A549 (cell line): Measurements from ENCODE around the gene ZIC1. TPM values are rescaled to one million over a fixed set of nuclear protein-coding genes. Genes with fewer than 3 reads are reported as not detected.

Experiments
- ATAC-seq, 2 experiments: fragments of 200-7000 bp in 1 of 2; fragments of >200 bp in 1 of 2; cut with Nextera tagmentation in 1 of 2; cut with Tn5 transposase in 1 of 2; 3 replicates each; pipeline versions ENCODE4 v1.8.0 to v1.9.1; 2018 to 2020; ENCODE audit warnings: mild to moderate bottlenecking in 1 of 2, moderate library complexity in 1 of 2
- CTCF ChIA-PET: fragments of 300-600 bp; sonication (Branson Sonifier 250); formaldehyde crosslinking; extraction: SDS; loops from one replicate; lab custom pipeline; 2021; ENCODE audit warnings: antibody characterized with exemption, inconsistent platforms; lab: Yijun Ruan, JAX
- POLR2A ChIA-PET: fragments of 350-600 bp; formaldehyde crosslinking; extraction: SDS; loops from one replicate; lab custom pipeline; 2021; ENCODE audit warnings: antibody characterized with exemption, inconsistent platforms; lab: Yijun Ruan, JAX
- DNase-seq, 2 experiments: peaks; one replicate each; pipeline versions ENCODE4 v3.0.0 to v3.0.0-alpha.2; 2011 to 2016; ENCODE audit warnings: low read depth in 1 of 2, low spot score in 1 of 2
- FAIRE-seq: peaks from 2 replicates; lab custom pipeline; 2011; peaks lifted over from hg19 to GRCh38; lab: Jason Lieb, UNC
- H3K27ac ChIP-seq, 2 experiments: fragments of >200 bp; sonication (Bioruptor Twin); formaldehyde crosslinking; 3 replicates each; pipeline ENCODE4 v1.5.1; 2016 to 2017
- H3K4me1 ChIP-seq: fragments of >200 bp; sonication (Bioruptor Twin); formaldehyde crosslinking; 3 replicates; pipeline ENCODE4 v1.6.1; 2016
- H3K4me2 ChIP-seq: fragments of >200 bp; sonication (Bioruptor Twin); formaldehyde crosslinking; 3 replicates; pipeline ENCODE4 v1.6.1; 2016
- H3K4me3 ChIP-seq: fragments of >200 bp; sonication (Bioruptor Twin); formaldehyde crosslinking; 3 replicates; pipeline ENCODE4 v1.5.1; 2016
- H3K9me3 ChIP-seq: fragments of >200 bp; sonication (Bioruptor Twin); formaldehyde crosslinking; 3 replicates; pipeline ENCODE4 v1.6.1; 2016
- BCL3 ChIP-seq: fragments of >200 bp; sonication (Bioruptor Twin); formaldehyde crosslinking; IDR thresholded peaks from 3 replicates; pipeline ENCODE4 v1.6.1; 2016
- BHLHE40 ChIP-seq: IDR thresholded peaks from 2 replicates; pipeline ENCODE4 v1.6.1; 2012; ENCODE audit warnings: low read depth, low read length, inconsistent platforms
- CBX2 ChIP-seq: fragments of 200-600 bp; sonication (generic); IDR thresholded peaks from 2 replicates; pipeline ENCODE4 v1.6.1; 2016; ENCODE audit warnings: low read depth, mild to moderate bottlenecking, borderline replicate concordance
- CBX8 ChIP-seq: fragments of 200-600 bp; sonication (generic); IDR thresholded peaks from 2 replicates; pipeline ENCODE4 v1.6.1; 2016
- CEBPB ChIP-seq, 2 experiments: fragments of >200 bp in 1 of 2; sonication (Bioruptor Twin) in 1 of 2; formaldehyde crosslinking in 1 of 2; IDR thresholded peaks; 2 replicates each; pipeline ENCODE4 v1.6.1; 2012 to 2016
- CHD4 ChIP-seq: fragments of 200-600 bp; sonication (generic); IDR thresholded peaks from 2 replicates; pipeline ENCODE4 v1.6.1; 2016; ENCODE audit warnings: antibody characterized with exemption, mild to moderate bottlenecking, borderline replicate concordance
- EHMT2 ChIP-seq: fragments of 200-600 bp; sonication (generic); IDR thresholded peaks from 2 replicates; pipeline ENCODE4 v1.6.1; 2016; ENCODE audit warnings: antibody characterized with exemption, low read depth, mild to moderate bottlenecking, moderate library complexity
- FOSB ChIP-seq: fragments of 250-450 bp; sonication (Bioruptor Pico); IDR thresholded peaks from 2 replicates; pipeline ENCODE4 v1.5.0; 2020; ENCODE audit warnings: mild to moderate bottlenecking, moderate library complexity
- HDAC2 ChIP-seq: fragments of 200-600 bp; sonication (generic); IDR thresholded peaks from 2 replicates; pipeline ENCODE4 v1.6.1; 2016
- JUN ChIP-seq, 2 experiments: fragments of >200 bp; sonication (Bioruptor Twin); formaldehyde crosslinking; IDR thresholded peaks; 2 replicates in 1 of 2; 3 replicates in 1 of 2; pipeline ENCODE4 v1.6.1; 2016 to 2017
- KDM1A ChIP-seq: fragments of 200-600 bp; sonication (generic); IDR thresholded peaks from 2 replicates; pipeline ENCODE4 v1.6.1; 2016; ENCODE audit warnings: low read depth, mild to moderate bottlenecking
- MAZ ChIP-seq: fragments of 150-350 bp; IDR thresholded peaks from 2 replicates; pipeline ENCODE4 v1.6.1; 2014; ENCODE audit warnings: antibody characterized with exemption, low read depth, low read length, borderline replicate concordance
- NFE2L2 ChIP-seq: fragments of 150-350 bp; conservative IDR thresholded peaks from 2 replicates; pipeline ENCODE4 v1.6.1; 2014; ENCODE audit warnings: low read length
- NPAS2 ChIP-seq: fragments of 250-450 bp; sonication (Bioruptor Pico); IDR thresholded peaks from 2 replicates; pipeline ENCODE4 v1.8.0; 2022; ENCODE audit warnings: mild to moderate bottlenecking, moderate library complexity, borderline replicate concordance
- NR3C1 ChIP-seq: fragments of >200 bp; sonication (Bioruptor Twin); formaldehyde crosslinking; IDR thresholded peaks from 3 replicates; pipeline ENCODE4 v1.6.1; 2017
- POLR2A ChIP-seq: IDR thresholded peaks from 2 replicates; pipeline ENCODE4 v1.6.1; 2012; ENCODE audit warnings: mild to moderate bottlenecking, low read length
- RCOR1 ChIP-seq: fragments of 150-350 bp; IDR thresholded peaks from 2 replicates; pipeline ENCODE4 v1.6.1; 2014; ENCODE audit warnings: antibody characterized with exemption, low read length, low read depth
- REST ChIP-seq: fragments of 200-600 bp; sonication (generic); IDR thresholded peaks from 2 replicates; pipeline ENCODE4 v1.6.1; 2016; ENCODE audit warnings: antibody characterized with exemption, mild to moderate bottlenecking, moderate library complexity
- TFCP2L1 ChIP-seq: fragments of 250-450 bp; sonication (Bioruptor Pico); IDR thresholded peaks from 2 replicates; pipeline ENCODE4 v1.5.0; 2021; ENCODE audit warnings: mild to moderate bottlenecking
- USF2 ChIP-seq: fragments of 450-650 bp; IDR thresholded peaks from 2 replicates; pipeline ENCODE4 v1.6.1; 2014; ENCODE audit warnings: antibody characterized with exemption
- ZC3H11A ChIP-seq: fragments of 450-650 bp; IDR thresholded peaks from 2 replicates; pipeline ENCODE4 v1.6.1; 2014; ENCODE audit warnings: antibody characterized with exemption, mild to moderate bottlenecking
- ZFP36 ChIP-seq: fragments of 450-650 bp; IDR thresholded peaks from 2 replicates; pipeline ENCODE4 v1.6.1; 2014; ENCODE audit warnings: borderline replicate concordance; ENCODE audit not compliant: partially characterized antibody
- ZNF302 ChIP-seq: fragments of 250-450 bp; sonication (Bioruptor Pico); IDR thresholded peaks from 2 replicates; pipeline ENCODE4 v1.9.0; 2021; ENCODE audit warnings: inconsistent platforms, mild to moderate bottlenecking, moderate library complexity
- ZSCAN20 ChIP-seq: fragments of 250-450 bp; sonication (Bioruptor Pico); IDR thresholded peaks from 2 replicates; pipeline ENCODE4 v1.8.0; 2022; ENCODE audit warnings: mild to moderate bottlenecking, moderate library complexity
- WGBS: methylation state at CpG from one replicate; pipeline ENCODE4 v1.1.6; 2017; ENCODE audit errors: missing lambda C conversion rate; 5-methylcytosine and 5-hydroxymethylcytosine counted together
- polyA plus RNA-seq, 4 experiments: library from polyadenylated mRNA; depleted of rRNA in 3 of 4; stranded (reverse); fragments of >200 nt; fragmentation: RNase III in 1 of 4; extraction: RNeasy Plus Mini Kit Qiagen cat#74134 plus additional on column Dnase treatment in 1 of 4; gene quantifications; 2 replicates in 3 of 4; 3 replicates in 1 of 4; pipeline ENCODE4 v1.2.3, GENCODE V29; 2011 to 2017
- TF ChIP-seq, protein P1 (sequence below): fragments of 250-450 bp; sonication (Bioruptor Pico); IDR thresholded peaks from 2 replicates; pipeline ENCODE4 v1.5.0; 2021; ENCODE audit warnings: mild to moderate bottlenecking, moderate library complexity, borderline replicate concordance
- TF ChIP-seq, protein P2 (sequence below): IDR thresholded peaks from 2 replicates; pipeline ENCODE4 v1.6.1; 2012

The ZIC1 gene
- polyA plus RNA-seq, 2 of the 4 experiments (the other 2 are of a cell fraction) = 0.01 TPM; not detected in 1

- Histone ChIP-seq H3K27ac (no peak overlapping the region), H3K9me3 (no peaks in the 10 kb centered on the region), H3K4me2 (no peak overlapping the region), H3K4me1 (no peaks in the 10 kb centered on the region), H3K4me3 (no peak overlapping the region)
- CTCF ChIA-PET = no interaction called here
- ATAC-seq (no peak), FAIRE-seq (no peak), DNase-seq (no peak)
- POLR2A ChIA-PET = no interaction called here
- 3% methylated on average over 1 of the region's 1 CpG for WGBS
- no peak for TF ChIP-seq BCL3
- no peak for TF ChIP-seq CEBPB (IDR thresholded peaks at IDR 0.05)
- TF ChIP-seq MAZ = no peak
- TF ChIP-seq, protein P1, sequence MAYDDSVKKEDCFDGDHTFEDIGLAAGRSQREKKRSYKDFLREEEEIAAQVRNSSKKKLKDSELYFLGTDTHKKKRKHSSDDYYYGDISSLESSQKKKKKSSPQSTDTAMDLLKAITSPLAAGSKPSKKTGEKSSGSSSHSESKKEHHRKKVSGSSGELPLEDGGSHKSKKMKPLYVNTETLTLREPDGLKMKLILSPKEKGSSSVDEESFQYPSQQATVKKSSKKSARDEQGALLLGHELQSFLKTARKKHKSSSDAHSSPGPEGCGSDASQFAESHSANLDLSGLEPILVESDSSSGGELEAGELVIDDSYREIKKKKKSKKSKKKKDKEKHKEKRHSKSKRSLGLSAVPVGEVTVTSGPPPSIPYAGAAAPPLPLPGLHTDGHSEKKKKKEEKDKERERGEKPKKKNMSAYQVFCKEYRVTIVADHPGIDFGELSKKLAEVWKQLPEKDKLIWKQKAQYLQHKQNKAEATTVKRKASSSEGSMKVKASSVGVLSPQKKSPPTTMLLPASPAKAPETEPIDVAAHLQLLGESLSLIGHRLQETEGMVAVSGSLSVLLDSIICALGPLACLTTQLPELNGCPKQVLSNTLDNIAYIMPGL (CRISPR knock-in tag) = no peak
- TF ChIP-seq RCOR1 = no peak
- TF ChIP-seq CBX2 = no peak
- no peak for TF ChIP-seq NR3C1
- no peak for TF ChIP-seq USF2
- TF ChIP-seq CHD4 = no peak
- TF ChIP-seq ZSCAN20 = no peak
- no peak for TF ChIP-seq FOSB
- TF ChIP-seq ZC3H11A = no peak
- no peak for TF ChIP-seq KDM1A
- TF ChIP-seq CBX8 = no peak
- no peak for TF ChIP-seq ZFP36
- TF ChIP-seq POLR2A = no peak
- TF ChIP-seq BHLHE40 = no peak
- no peak for TF ChIP-seq JUN (IDR thresholded peaks at IDR 0.05)
- no peak for TF ChIP-seq NPAS2 (CRISPR knock-in tag)
Measured at GRCh38 chr3:147428326-147428725, 19.2 kb downstream of the ZIC1 start.

- ChIA-PET CTCF (no interaction called here), POLR2A (no interaction called here)
- DNase-seq (no peak), ATAC-seq (no peak), FAIRE-seq (no peak)
- 71% methylated on average over 2 of the region's 2 CpGs for WGBS
- no peak for TF ChIP-seq USF2
- TF ChIP-seq ZNF302 (CRISPR knock-in tag) = no peak
- no peaks in the 10 kb centered on the region for H3K9me3 ChIP-seq
- no peak overlapping the region for H3K27ac ChIP-seq
- no peak overlapping the region for H3K4me3 ChIP-seq
- H3K4me2 ChIP-seq = no peak overlapping the region
- H3K4me1 ChIP-seq = no peaks in the 10 kb centered on the region
Measured at GRCh38 chr3:147428754-147429153, 19.6 kb downstream of the ZIC1 start.

GRCh38 chr3:147431751-147432150 is 22.6 kb downstream of the ZIC1 start:
- no peak for FAIRE-seq
- no peak for ATAC-seq
- 39% methylated on average over 3 of the region's 3 CpGs for WGBS
- POLR2A ChIA-PET = no interaction called here
- no peak for DNase-seq
- Histone ChIP-seq H3K9me3 (no peaks in the 10 kb centered on the region), H3K4me2 (no peak overlapping the region), H3K4me3 (no peak overlapping the region), H3K4me1 (no peaks in the 10 kb centered on the region), H3K27ac (no peak overlapping the region)
- CTCF ChIA-PET = no interaction called here
- no peak for TF ChIP-seq ZNF302 (CRISPR knock-in tag)
- no peak for TF ChIP-seq FOSB
- TF ChIP-seq NFE2L2 = no peak
- no peak for TF ChIP-seq NPAS2 (CRISPR knock-in tag)
- TF ChIP-seq EHMT2 = no peak
- TF ChIP-seq ZSCAN20 = no peak
- TF ChIP-seq, protein P2, sequence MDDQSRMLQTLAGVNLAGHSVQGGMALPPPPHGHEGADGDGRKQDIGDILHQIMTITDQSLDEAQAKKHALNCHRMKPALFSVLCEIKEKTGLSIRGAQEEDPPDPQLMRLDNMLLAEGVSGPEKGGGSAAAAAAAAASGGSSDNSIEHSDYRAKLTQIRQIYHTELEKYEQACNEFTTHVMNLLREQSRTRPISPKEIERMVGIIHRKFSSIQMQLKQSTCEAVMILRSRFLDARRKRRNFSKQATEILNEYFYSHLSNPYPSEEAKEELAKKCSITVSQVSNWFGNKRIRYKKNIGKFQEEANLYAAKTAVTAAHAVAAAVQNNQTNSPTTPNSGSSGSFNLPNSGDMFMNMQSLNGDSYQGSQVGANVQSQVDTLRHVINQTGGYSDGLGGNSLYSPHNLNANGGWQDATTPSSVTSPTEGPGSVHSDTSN = no peak
- TF ChIP-seq REST = no peak
- TF ChIP-seq ZFP36 = no peak
- no peak for TF ChIP-seq CHD4
- no peak for TF ChIP-seq HDAC2
- no peak for TF ChIP-seq CBX2
- TF ChIP-seq BHLHE40 = no peak
- no peak for TF ChIP-seq TFCP2L1 (CRISPR knock-in tag)
- no peak for TF ChIP-seq CEBPB (IDR thresholded peaks at IDR 0.05)
- no peak for TF ChIP-seq KDM1A
